Measurements from ENCODE around the gene TSR3. TPM values are rescaled to one million over a fixed set of nuclear protein-coding genes. Genes with fewer than 3 reads are reported as not detected.

The TSR3 gene
- total and polyA plus RNA-seq, 2 donors (not counting 1 experiment from before 2014, with no cell fraction given) = 35.7 to 43.7 TPM

- Mint-ChIP-seq H3K9me3 (ENCODE audit: insufficient read depth) (no peaks in the 10 kb centered on the region), H3K4me3 (peak overlapping the region; percentile 86), H3K4me1 (peaks cover 23% of the 10 kb centered on the region), H3K27me3 (no peaks in the 10 kb centered on the region), H3K27ac (peak overlapping the region; percentile 91)
- intact Hi-C loops (cut with micrococcal nuclease) = loop anchor here (1.0 to 10.0 kb wide), 5 partner anchors 8 to 441 kb away; partner anchors contain the start of genes BAIAP3, CRAMP1, IFT140 and NUBP2
- POLR2A ChIA-PET = interaction anchor here (0.8 to 2.0 kb wide), 6 partner anchors 9 to 79 kb away, joined by 3 to 11 read pairs (median 4); partner anchors contain the start of genes UBE2I and UQCC4
- Histone ChIP-seq H4K20me1 (ENCODE audit: control insufficient read depth, insufficient read depth, low read length, poor library complexity, severe bottlenecking) (peaks cover 16% of the 10 kb centered on the region), H3K27ac (ENCODE audit: low read length in 2 of 2) (peak overlapping the region in 1 of 2 donors; percentile 42), H2AFZ (ENCODE audit: insufficient read depth, low read depth, low read length, poor library complexity, severe bottlenecking) (no peak overlapping the region), H3K4me1 (ENCODE audit: control insufficient read depth in 2 of 2, insufficient read depth in 2 of 2, low read length in 2 of 2) (peaks cover 16 to 34% of the 10 kb centered on the region in 2 donors), H3K36me3 (replicated peaks in 1 of 2; ENCODE audit: control extremely low read depth in 1 of 2, control insufficient read depth in 1 of 2, extremely low read depth in 1 of 2, insufficient read depth in 2 of 2, low read length in 1 of 2) (no peaks in the 10 kb centered on the region), H3K4me2 (replicated peaks; ENCODE audit: low read depth, low read length, poor library complexity, severe bottlenecking) (peak overlapping the region; percentile 95), H3K79me2 (ENCODE audit: control insufficient read depth, insufficient read depth, low read length) (no peaks in the 10 kb centered on the region), H3K9me3 (ENCODE audit: control extremely low read depth in 1 of 3, control insufficient read depth in 2 of 3, insufficient read depth in 1 of 3, low read length in 2 of 3) (peaks cover 0 to 3% (median 0%) of the 10 kb centered on the region in 3 donors), H3K9ac (ENCODE audit: low read length) (peak overlapping the region; percentile 59), H3K4me3 (ENCODE audit: control extremely low read depth in 1 of 5, extremely low read depth in 1 of 5, insufficient read depth in 1 of 5, low read depth in 2 of 5, low read length in 4 of 5) (peak overlapping the region in 4 of 5 experiments; percentile 38 to 68 (median 44)), H3K27me3 (replicated peaks in 1 of 4; ENCODE audit: control extremely low read depth in 1 of 4, control insufficient read depth in 3 of 4, insufficient read depth in 4 of 4, low read length in 3 of 4) (no peaks in the 10 kb centered on the region)
- no peak for TF ChIP-seq EZH2 (IDR thresholded peaks at IDR 0.05; ENCODE audit: borderline replicate concordance, insufficient read depth, low read depth, low read length, poor library complexity, severe bottlenecking)
- TF ChIP-seq CTCF (IDR thresholded peaks at IDR 0.05) = no peak
- CTCF ChIA-PET = interaction anchor here (0.9 to 1.6 kb wide), 4 partner anchors 10 to 41 kb away, joined by 4 to 8 read pairs (median 6); no protein-coding TSS in a partner anchor
- DNase-seq (no peak), ATAC-seq (ENCODE audit: low read depth) (no peak)
- 84% methylated on average over 35 of the region's 39 CpGs for WGBS (ENCODE audit: insufficient coverage)
Measured at GRCh38 chr16:1341495-1342420, 9.9 kb downstream of the TSR3 start.

Measured in B cell (primary cell).